K562 (cell line): ENCODE data around the gene DDT.
"Not testable (repeated sequence)": the region's sequence is repeated elsewhere in the genome, so short reads cannot be mapped to it uniquely, and the experiment has no call there.

Experiments
- CBX8 ChIP-seq: fragments of 200-600 bp; sonication (generic); IDR thresholded peaks from 2 replicates; pipeline ENCODE4 v1.6.1; 2012; ENCODE audit warnings: borderline replicate concordance, mixed run types, low read depth, mild to moderate bottlenecking, moderate library complexity, mixed read lengths, low read length, control low read depth, inconsistent platforms; ENCODE audit not compliant: poor library complexity, severe bottlenecking; ENCODE audit errors: extremely low read depth
- CHD1 ChIP-seq: fragments of 200-600 bp; sonication (generic); IDR thresholded peaks from one replicate; pipeline ENCODE4 v1.6.1; 2012; ENCODE audit warnings: mild to moderate bottlenecking, moderate library complexity, low read length, inconsistent platforms
- LEF1 ChIP-seq: fragments of 450-650 bp; IDR thresholded peaks from 2 replicates; pipeline ENCODE4 v1.6.1; 2016; ENCODE audit warnings: mild to moderate bottlenecking

DNA sequence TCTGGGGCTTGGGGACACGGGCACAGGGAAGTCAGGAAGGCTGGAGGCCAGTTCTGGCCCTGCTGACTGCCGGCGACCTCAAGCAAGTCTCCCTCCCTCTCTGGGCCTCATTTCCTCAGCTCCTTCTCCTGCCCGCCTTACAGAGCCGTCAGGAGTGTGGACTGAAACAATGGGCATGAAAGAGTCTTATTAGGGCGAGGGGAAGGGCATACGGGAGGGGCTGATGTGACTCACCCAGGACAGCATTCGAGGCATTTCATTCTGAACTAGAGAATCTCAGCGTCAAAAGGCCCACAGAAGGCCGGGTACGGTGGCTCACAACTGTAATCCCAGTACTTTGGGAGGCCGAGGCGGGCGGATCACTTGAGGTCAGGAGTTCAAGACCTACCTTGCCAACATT, 34.1 kb downstream of the DDT start:
- not testable (repeated sequence) for TF ChIP-seq CBX8, LEF1, CHD1
